GM12872 (cell line): Measurements from ENCODE around the gene SGCG.

Source experiments
- TF ChIP-seq, protein P1 (sequence below): IDR thresholded peaks from 3 replicates; pipeline ENCODE4 v1.5.1; 2011; ENCODE audit warnings: low read depth, mild to moderate bottlenecking, low read length, moderate library complexity; ENCODE audit not compliant: insufficient read depth

Gene SGCG

DNA sequence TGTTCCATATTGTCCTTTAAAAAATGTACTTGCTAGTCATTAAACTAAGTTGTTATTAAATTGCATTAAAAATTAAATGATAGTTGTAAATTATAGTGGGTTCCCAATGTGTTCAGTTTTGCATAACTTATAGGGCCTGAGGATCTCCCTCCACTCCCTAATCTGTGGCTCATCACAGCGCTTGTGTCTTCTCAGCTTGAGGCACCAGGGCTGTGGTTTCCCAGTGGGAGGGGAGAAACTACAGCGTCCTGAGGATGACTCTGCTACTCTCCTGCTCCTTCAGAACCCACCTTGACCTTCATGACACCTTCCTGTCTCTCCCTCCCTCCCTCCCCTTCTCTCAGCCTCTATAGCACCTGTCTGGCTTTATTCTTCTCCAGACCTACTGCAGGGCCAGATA, 1.4 kb downstream of the SGCG start:
- TF ChIP-seq, protein P1, sequence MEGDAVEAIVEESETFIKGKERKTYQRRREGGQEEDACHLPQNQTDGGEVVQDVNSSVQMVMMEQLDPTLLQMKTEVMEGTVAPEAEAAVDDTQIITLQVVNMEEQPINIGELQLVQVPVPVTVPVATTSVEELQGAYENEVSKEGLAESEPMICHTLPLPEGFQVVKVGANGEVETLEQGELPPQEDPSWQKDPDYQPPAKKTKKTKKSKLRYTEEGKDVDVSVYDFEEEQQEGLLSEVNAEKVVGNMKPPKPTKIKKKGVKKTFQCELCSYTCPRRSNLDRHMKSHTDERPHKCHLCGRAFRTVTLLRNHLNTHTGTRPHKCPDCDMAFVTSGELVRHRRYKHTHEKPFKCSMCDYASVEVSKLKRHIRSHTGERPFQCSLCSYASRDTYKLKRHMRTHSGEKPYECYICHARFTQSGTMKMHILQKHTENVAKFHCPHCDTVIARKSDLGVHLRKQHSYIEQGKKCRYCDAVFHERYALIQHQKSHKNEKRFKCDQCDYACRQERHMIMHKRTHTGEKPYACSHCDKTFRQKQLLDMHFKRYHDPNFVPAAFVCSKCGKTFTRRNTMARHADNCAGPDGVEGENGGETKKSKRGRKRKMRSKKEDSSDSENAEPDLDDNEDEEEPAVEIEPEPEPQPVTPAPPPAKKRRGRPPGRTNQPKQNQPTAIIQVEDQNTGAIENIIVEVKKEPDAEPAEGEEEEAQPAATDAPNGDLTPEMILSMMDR, result no peak

DNA sequence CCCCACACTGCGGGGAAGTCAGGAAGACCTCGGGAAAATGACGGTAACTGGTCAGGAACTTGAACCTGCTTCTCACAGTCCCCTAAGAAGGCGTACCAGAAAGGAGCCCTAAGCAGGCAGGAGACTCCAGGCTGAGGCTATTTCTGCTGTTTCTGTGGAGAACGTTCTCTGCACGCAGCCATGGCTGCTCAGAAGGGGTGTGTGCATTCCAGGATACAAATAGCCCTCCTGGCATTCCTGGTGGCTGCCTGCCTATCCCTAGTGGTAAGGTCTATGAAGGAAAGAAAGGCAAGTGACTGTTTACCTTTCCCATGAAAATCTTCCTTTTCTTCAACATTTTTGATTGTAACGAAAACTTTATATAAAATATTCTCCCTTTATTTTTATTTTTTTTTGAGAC, 2.5 kb downstream of the SGCG start:
- TF ChIP-seq, protein P1, result no peak

- TF ChIP-seq, protein P1, result no peak
Measured at GRCh38 chr13:23185542-23185941, 4.8 kb downstream of the SGCG start.

GRCh38 chr13:23201870-23202269, 21.1 kb downstream of the SGCG start:
- TF ChIP-seq, protein P1, result no peak

DNA sequence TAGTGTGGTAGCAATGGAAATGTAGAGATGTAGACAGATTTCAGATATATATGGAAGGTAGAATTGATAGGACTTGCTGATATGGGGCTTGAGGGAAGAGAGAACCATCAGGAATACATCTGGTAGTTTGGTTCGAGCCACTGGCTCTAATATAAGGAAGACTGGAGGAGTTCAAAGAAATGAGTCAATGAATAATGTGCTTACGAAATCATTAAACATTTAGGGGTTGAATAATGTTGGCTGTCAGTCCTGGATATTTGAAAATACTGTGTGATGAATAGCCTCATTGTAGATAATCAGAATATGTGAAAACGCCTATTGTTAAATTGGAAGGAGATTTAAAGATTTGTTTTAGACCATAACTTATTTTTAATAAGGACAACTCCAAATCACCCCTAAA, 21.6 kb downstream of the SGCG start:
- TF ChIP-seq, protein P1, result no peak

- TF ChIP-seq, protein P1, result no peak
Measured at GRCh38 chr13:23203516-23203915, 22.7 kb downstream of the SGCG start.

DNA sequence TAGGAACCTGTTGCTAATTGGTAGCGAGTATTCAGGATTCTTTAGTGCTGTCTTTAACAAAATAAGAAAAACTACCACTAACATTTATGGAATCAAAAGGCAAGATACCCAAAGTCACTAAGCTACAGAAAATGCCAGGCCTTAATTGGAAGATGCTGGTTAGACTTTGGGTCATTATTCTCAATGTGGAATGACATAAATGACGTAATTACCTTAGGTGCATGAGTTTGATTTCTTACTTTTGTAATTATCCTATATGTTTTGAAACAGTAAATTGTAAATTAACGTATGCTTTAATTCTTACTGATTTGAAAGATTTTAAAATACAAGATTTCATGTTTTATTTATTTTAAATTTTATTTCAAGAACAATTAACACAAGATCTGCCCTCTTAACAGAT, 25.0 kb downstream of the SGCG start:
- TF ChIP-seq, protein P1, result no peak

DNA sequence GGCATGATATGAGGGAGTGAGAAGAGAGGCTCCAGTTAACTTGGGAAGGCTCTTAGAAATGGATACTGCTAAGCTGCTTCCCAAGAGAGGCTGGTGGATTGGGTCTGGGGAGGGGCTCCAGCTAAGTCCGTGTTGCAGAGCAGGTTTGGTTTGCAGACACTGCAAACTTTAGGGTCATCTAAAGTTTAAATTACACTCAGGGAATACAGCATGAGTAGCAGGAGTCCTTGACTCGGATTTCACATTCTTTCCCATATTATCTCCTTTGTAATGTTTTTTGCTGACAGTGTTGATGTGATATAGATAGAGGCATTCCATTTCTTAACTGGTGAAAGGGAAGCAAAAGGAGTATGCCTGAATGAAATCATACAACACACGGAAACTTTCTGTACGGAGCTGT, 31.9 kb downstream of the SGCG start:
- TF ChIP-seq, protein P1, result no peak
